Liver (tissue), 9 donors: ENCODE measurements around the gene GNB1L. TPM values are rescaled to one million over a fixed set of nuclear protein-coding genes. Genes with fewer than 3 reads are reported as not detected.

Source experiments
- DNase-seq: peaks from one replicate; pipeline ENCODE4 v3.0.0-alpha.2; 2017; ENCODE audit warnings: low spot score
- H3K27ac ChIP-seq, 2 donors: one replicate each; pipeline ENCODE4 v1.7.0; 2013; ENCODE audit warnings: inconsistent platforms in 2 of 2, low read length in 2 of 2, control low read depth in 1 of 2, low read depth in 1 of 2, mild to moderate bottlenecking in 1 of 2
- H3K27me3 ChIP-seq, 4 donors: one replicate each; pipeline versions ENCODE4 v1.6.1 to v1.7.0; 2013; ENCODE audit warnings: low read length in 3 of 4, inconsistent platforms in 1 of 4, mild to moderate bottlenecking in 1 of 4, moderate library complexity in 1 of 4; ENCODE audit not compliant: control insufficient read depth in 4 of 4, insufficient read depth in 4 of 4
- H3K36me3 ChIP-seq, 4 donors: one replicate each; pipeline versions ENCODE4 v1.6.1 to v1.7.0; 2013; ENCODE audit warnings: low read length in 3 of 4, mild to moderate bottlenecking in 3 of 4, low read depth in 1 of 4, moderate library complexity in 1 of 4; ENCODE audit not compliant: control insufficient read depth in 4 of 4, insufficient read depth in 3 of 4
- H3K4me1 ChIP-seq, 4 donors: one replicate each; pipeline versions ENCODE4 v1.6.1 to v1.7.0; 2013; ENCODE audit warnings: low read length in 3 of 4, mild to moderate bottlenecking in 3 of 4, moderate library complexity in 1 of 4; ENCODE audit not compliant: control insufficient read depth in 4 of 4, insufficient read depth in 4 of 4
- H3K4me3 ChIP-seq, 3 donors: one replicate each; pipeline versions ENCODE4 v1.6.1 to v1.7.0; 2013; ENCODE audit warnings: low read length in 3 of 3, control low read depth in 1 of 3, low read depth in 1 of 3, mild to moderate bottlenecking in 1 of 3
- H3K9ac ChIP-seq, 2 donors: one replicate each; pipeline ENCODE4 v1.7.0; 2013; ENCODE audit warnings: low read length in 2 of 2, mild to moderate bottlenecking in 2 of 2, moderate library complexity in 2 of 2, control low read depth in 1 of 2, low read depth in 1 of 2
- H3K9me3 ChIP-seq, 4 donors: one replicate each; pipeline versions ENCODE4 v1.6.1 to v1.7.0; 2013; ENCODE audit warnings: low read length in 3 of 4; ENCODE audit not compliant: control insufficient read depth in 4 of 4
- ATF3 ChIP-seq: IDR thresholded peaks from 2 replicates; pipeline ENCODE4 v1.6.1; 2016; ENCODE audit warnings: antibody characterized with exemption
- CTCF ChIP-seq: fragments of 150-350 bp; IDR thresholded peaks from 2 replicates; pipeline ENCODE4 v1.5.1; 2017; ENCODE audit warnings: improper control_type of control experiment, low read depth, low read length; ENCODE audit not compliant: missing input control
- EGR1 ChIP-seq, 2 donors: IDR thresholded peaks; 2 replicates each; pipeline ENCODE4 v1.6.1; 2016 to 2018; ENCODE audit warnings: antibody characterized with exemption in 2 of 2, low read depth in 2 of 2
- FOXA1 ChIP-seq: IDR thresholded peaks from 2 replicates; pipeline ENCODE4 v1.6.1; 2016; ENCODE audit warnings: antibody characterized with exemption
- FOXA2 ChIP-seq: IDR thresholded peaks from 2 replicates; pipeline ENCODE4 v1.6.1; 2016; ENCODE audit warnings: antibody characterized with exemption
- GABPA ChIP-seq, 2 donors: IDR thresholded peaks in 1 of 2; conservative IDR thresholded peaks in 1 of 2; 2 replicates each; pipeline ENCODE4 v1.6.1; 2016; ENCODE audit warnings: antibody characterized with exemption in 2 of 2, mild to moderate bottlenecking in 1 of 2, moderate library complexity in 1 of 2
- HNF4G ChIP-seq: IDR thresholded peaks from 2 replicates; pipeline ENCODE4 v1.6.1; 2016; ENCODE audit warnings: antibody characterized with exemption
- MAX ChIP-seq: IDR thresholded peaks from 2 replicates; pipeline ENCODE4 v1.6.1; 2016; ENCODE audit warnings: antibody characterized with exemption
- NR2F2 ChIP-seq: IDR thresholded peaks from 2 replicates; pipeline ENCODE4 v1.6.1; 2016; ENCODE audit warnings: antibody characterized with exemption
- RAD21 ChIP-seq, 2 donors: IDR thresholded peaks; 2 replicates each; pipeline ENCODE4 v1.6.1; 2016; ENCODE audit warnings: antibody characterized with exemption in 2 of 2, mild to moderate bottlenecking in 2 of 2
- REST ChIP-seq: IDR thresholded peaks from 2 replicates; pipeline ENCODE4 v1.6.1; 2016; ENCODE audit warnings: antibody characterized with exemption, mild to moderate bottlenecking
- RXRA ChIP-seq, 2 donors: IDR thresholded peaks; 2 replicates each; pipeline ENCODE4 v1.6.1; 2017 to 2018; ENCODE audit warnings: antibody characterized with exemption in 2 of 2, mild to moderate bottlenecking in 1 of 2
- SP1 ChIP-seq: IDR thresholded peaks from 2 replicates; pipeline ENCODE4 v1.6.1; 2018; ENCODE audit warnings: antibody characterized with exemption, mild to moderate bottlenecking
- TAF1 ChIP-seq: conservative IDR thresholded peaks from 2 replicates; pipeline ENCODE4 v1.6.1; 2016; ENCODE audit warnings: antibody characterized with exemption, mild to moderate bottlenecking
- YY1 ChIP-seq: IDR thresholded peaks from 2 replicates; pipeline ENCODE4 v1.6.1; 2016; ENCODE audit warnings: antibody characterized with exemption, mild to moderate bottlenecking
- WGBS: extraction: QIAGEN DNeasy Blood & Tissue Kit; methylation state at CpG from one replicate; pipeline ENCODE4 v1.1.7; 2013; 5-methylcytosine and 5-hydroxymethylcytosine counted together
- polyA plus RNA-seq, 2 donors: library from polyadenylated mRNA; stranded (reverse) in 1 of 2; unstranded in 1 of 2; fragments of 200-250 nt in 1 of 2; fragments of >200 nt in 1 of 2; fragmentation: Nextera tagmentation in 1 of 2; extraction: Ambion mirVana in 1 of 2; gene quantifications; one replicate each; pipeline versions ENCODE4 v1.2.1 to v1.2.3, GENCODE V29; 2013 to 2015
- total RNA-seq, 2 donors: library from RNA; depleted of rRNA; stranded (reverse); fragments of >200 nt; gene quantifications; one replicate each; pipeline ENCODE4 v1.2.3, GENCODE V29; 2014
- donor health status: healthy.
- donor health status: healthy.
- donor health status: healthy.
- donor health status: healthy.
- donor health status: healthy.

The GNB1L gene
- total and polyA plus RNA-seq, 4 donors: 1.5 to 3.6 (median 1.9) TPM

DNA sequence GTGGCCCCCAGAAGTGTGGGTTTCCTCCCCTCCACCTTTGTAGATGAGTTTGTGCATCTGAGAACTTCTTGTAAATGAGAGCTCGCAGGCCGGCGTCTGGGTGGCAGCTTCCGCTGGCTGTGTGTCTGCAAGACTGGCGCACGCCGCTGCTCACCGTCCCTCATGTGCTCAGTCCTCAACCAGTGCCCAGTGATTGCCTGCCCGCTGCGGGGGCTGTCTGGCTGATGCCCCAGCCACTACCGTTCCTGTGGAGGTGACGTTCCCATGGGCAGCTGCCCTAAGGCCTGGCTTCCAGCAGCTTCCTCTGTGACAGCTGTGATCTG is 85.3 kb downstream of the GNB1L start:
- H3K9ac ChIP-seq: no peak overlapping the region
- peaks cover 0 to 29% (median 5%) of the 10 kb centered on the region in 4 donors for H3K4me1 ChIP-seq
- no peaks in the 10 kb centered on the region for H3K9me3 ChIP-seq
- H3K27ac ChIP-seq: no peak overlapping the region
- 93% methylated on average over 12 of the region's 12 CpGs for WGBS
- DNase-seq: no peak
- H3K27me3 ChIP-seq: peaks cover 5 to 9% (median 8%) of the 10 kb centered on the region in 4 donors
- peaks cover 0 to 1% (median 0%) of the 10 kb centered on the region in 4 donors for H3K36me3 ChIP-seq
- no peak overlapping the region for H3K4me3 ChIP-seq
- TF ChIP-seq RAD21 (IDR thresholded peaks at IDR 0.05) (no peak), ATF3 (no peak), GABPA (IDR thresholded peaks at IDR 0.05 in 1 of 2, conservative IDR thresholded peaks at IDR 0.05 in 1 of 2) (no peak), REST (no peak), HNF4G (no peak), FOXA1 (no peak), YY1 (no peak), SP1 (no peak), TAF1 (no peak), NR2F2 (no peak), FOXA2 (no peak), EGR1 (IDR thresholded peaks at IDR 0.05; ENCODE audit: low read depth in 2 of 2) (no peak), CTCF (no peak), MAX (no peak)

GRCh38 chr22:19767427-19768341 is 87.0 kb downstream of the GNB1L start:
- WGBS: 21% methylated on average over 35 of the region's 35 CpGs
- no peak overlapping the region for H3K27ac ChIP-seq

More at GRCh38 chr22:19767427-19768341, 87.0 kb downstream of the GNB1L start:
- Histone ChIP-seq H3K27me3 (peaks cover 5 to 9% (median 8%) of the 10 kb centered on the region in 4 donors), H3K9ac (no peak overlapping the region), H3K4me3 (peak overlapping the region in 1 of 3 donors; percentile 44), H3K36me3 (peaks cover 0 to 1% (median 0%) of the 10 kb centered on the region in 4 donors), H3K4me1 (peaks cover 0 to 29% (median 5%) of the 10 kb centered on the region in 4 donors), H3K9me3 (no peaks in the 10 kb centered on the region)
- TF ChIP-seq NR2F2 (peak; percentile 29), RXRA (IDR thresholded peaks at IDR 0.05) (no peak)
- no peak for DNase-seq
